Naive thymus-derived CD4-positive, alpha-beta T cell (primary cell): ENCODE results near the gene SYT9. TPM values are rescaled to one million over a fixed set of nuclear protein-coding genes. Genes with fewer than 3 reads are reported as not detected.

ENCODE experiments used
- ATAC-seq: fragments of 150-1000 bp; cut with Tn5 transposase; 2 replicates; pipeline ENCODE4 v1.10.0; 2021; ENCODE audit warnings: mild to moderate bottlenecking, moderate library complexity
- CTCF ChIA-PET: fragments of 350-600 bp; sonication (Branson Sonifier 250); formaldehyde crosslinking; loops from one replicate; lab custom pipeline; 2021; ENCODE audit warnings: antibody characterized with exemption; lab: Charles Lee
- POLR2A ChIA-PET: fragments of 350-600 bp; sonication (Branson Sonifier 250); formaldehyde crosslinking; loops from one replicate; lab custom pipeline; 2021; ENCODE audit warnings: antibody characterized with exemption, inconsistent platforms; lab: Charles Lee
- DNase-seq, 9 donors: peaks; one replicate each; pipeline versions ENCODE4 v3.0.0 to v3.0.0-alpha.2; 2020 to 2022; ENCODE audit warnings: mixed read lengths in 1 of 9
- H3K27ac ChIP-seq: one replicate; pipeline ENCODE4 v1.7.0; 2013; ENCODE audit warnings: mild to moderate bottlenecking, low read depth, low read length, moderate library complexity
- H3K27me3 ChIP-seq, 2 donors: one replicate each; pipeline ENCODE4 v1.7.0; 2013; ENCODE audit warnings: low read length in 2 of 2, mild to moderate bottlenecking in 2 of 2, moderate library complexity in 2 of 2; ENCODE audit not compliant: control insufficient read depth in 2 of 2, insufficient read depth in 2 of 2
- H3K36me3 ChIP-seq, 3 experiments: 1 replicate in 2 of 3; 2 replicates in 1 of 3; pipeline ENCODE4 v1.7.0; 2013; ENCODE audit warnings: low read length in 3 of 3, mild to moderate bottlenecking in 3 of 3, moderate library complexity in 1 of 3; ENCODE audit not compliant: insufficient read depth in 3 of 3, control insufficient read depth in 2 of 3
- H3K4me1 ChIP-seq, 2 donors: one replicate each; pipeline ENCODE4 v1.7.0; 2013; ENCODE audit warnings: low read length in 2 of 2, mild to moderate bottlenecking in 2 of 2, moderate library complexity in 1 of 2; ENCODE audit not compliant: control insufficient read depth in 2 of 2, insufficient read depth in 2 of 2
- H3K4me3 ChIP-seq: 2 replicates; pipeline ENCODE4 v1.7.0; 2013; ENCODE audit warnings: mild to moderate bottlenecking, low read length
- H3K9me3 ChIP-seq, 3 experiments: 1 replicate in 2 of 3; 2 replicates in 1 of 3; pipeline ENCODE4 v1.7.0; 2013; ENCODE audit warnings: low read length in 3 of 3; ENCODE audit not compliant: control insufficient read depth in 2 of 3
- H3K27ac Mint-ChIP-seq, 9 donors: one replicate each; pipeline ENCODE4 v1.8.0; 2020 to 2022; ENCODE audit warnings: mixed read lengths in 9 of 9, mild to moderate bottlenecking in 8 of 9, moderate library complexity in 5 of 9, inconsistent platforms in 2 of 9
- H3K27me3 Mint-ChIP-seq, 5 donors: one replicate each; pipeline ENCODE4 v1.8.0; 2021 to 2022; ENCODE audit warnings: mixed read lengths in 5 of 5, mild to moderate bottlenecking in 1 of 5
- H3K36me3 Mint-ChIP-seq, 5 donors: one replicate each; pipeline ENCODE4 v1.8.0; 2020 to 2022; ENCODE audit warnings: mixed read lengths in 5 of 5, mild to moderate bottlenecking in 3 of 5, inconsistent platforms in 1 of 5
- H3K4me1 Mint-ChIP-seq, 7 donors: one replicate each; pipeline ENCODE4 v1.8.0; 2020 to 2022; ENCODE audit warnings: mixed read lengths in 7 of 7, mild to moderate bottlenecking in 3 of 7, inconsistent platforms in 1 of 7
- H3K4me3 Mint-ChIP-seq, 10 donors: one replicate each; pipeline ENCODE4 v1.8.0; 2020 to 2022; ENCODE audit warnings: mild to moderate bottlenecking in 10 of 10, mixed read lengths in 10 of 10, moderate library complexity in 6 of 10, inconsistent platforms in 2 of 10
- H3K9me3 Mint-ChIP-seq, 11 donors: one replicate each; pipeline ENCODE4 v1.8.0; 2020 to 2022; ENCODE audit warnings: mixed read lengths in 11 of 11, mild to moderate bottlenecking in 4 of 11, inconsistent platforms in 1 of 11, moderate library complexity in 1 of 11
- intact Hi-C, 2 donors: fragments of 100-400 bp; cut with micrococcal nuclease; formaldehyde crosslinking; loops; one replicate each; pipeline ENCODE4 v1.15.1; 2023
- polyA plus RNA-seq, 2 donors: library from polyadenylated mRNA; unstranded; fragments of 300-500 nt; fragmentation: Illumina TruSeq; gene quantifications; one replicate each; pipeline ENCODE4 v1.2.3, GENCODE V29; 2021
- total RNA-seq, 6 experiments: library from RNA in 5 of 6; stranded (reverse) in 5 of 6; gene quantifications; 1 replicate in 5 of 6; 2 replicates in 1 of 6; pipeline ENCODE4 v1.2.3 and lab custom pipeline; 2021 to 2026

Gene SYT9
- total and polyA plus RNA-seq, 7 experiments from 2014 or later: 0.06 to 0.10 TPM; not detected in 5

- H3K27me3 Mint-ChIP-seq: no peaks in the 10 kb centered on the region
- H3K36me3 Mint-ChIP-seq: peaks cover 0 to 7% (median 0%) of the 10 kb centered on the region in 5 donors
- Histone ChIP-seq H3K4me1 (no peaks in the 10 kb centered on the region), H3K36me3 (no peaks in the 10 kb centered on the region), H3K9me3 (no peaks in the 10 kb centered on the region), H3K27me3 (peaks cover 0 to 3% of the 10 kb centered on the region in 2 donors), H3K4me3 (no peak overlapping the region), H3K27ac (no peak overlapping the region)
- H3K4me3 Mint-ChIP-seq: no peak overlapping the region
- ChIA-PET CTCF (interaction anchor here (0.6 kb wide), 1 partner anchor 15 kb away, joined by 4 read pairs; no protein-coding TSS in a partner anchor), POLR2A (interaction anchor here (0.6 kb wide), 1 partner anchor 10 kb away, joined by 4 read pairs; no protein-coding TSS in a partner anchor)
- H3K4me1 Mint-ChIP-seq: peaks cover 0 to 8% (median 0%) of the 10 kb centered on the region in 7 donors
- no peak for DNase-seq
- H3K27ac Mint-ChIP-seq: no peak overlapping the region
- no peaks in the 10 kb centered on the region for H3K9me3 Mint-ChIP-seq
- intact Hi-C loops: no loop called here
- peak; percentile 86 for ATAC-seq
Measured at GRCh38 chr11:7495882-7496551, 244.3 kb downstream of the SYT9 start.

DNA sequence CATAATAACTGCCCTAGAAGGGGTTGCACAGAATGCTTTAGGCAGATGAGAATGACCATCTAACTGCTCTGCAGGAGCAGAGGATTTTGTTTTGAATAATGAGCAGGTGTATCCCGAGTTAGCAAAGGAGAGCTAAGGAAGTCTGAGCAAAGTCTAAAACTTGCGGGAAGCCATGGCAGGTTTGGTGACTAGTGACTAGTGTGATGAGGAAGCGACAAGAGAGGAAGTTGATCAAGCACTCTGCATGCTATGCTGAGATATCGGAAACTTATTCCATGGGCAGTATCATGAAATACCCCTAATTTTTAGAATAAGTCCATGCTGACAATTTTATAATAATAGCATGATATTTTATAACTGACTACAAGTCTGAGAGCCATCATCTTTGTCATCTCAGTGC, 246.5 kb downstream of the SYT9 start:
- DNase-seq: no peak
- CTCF ChIA-PET: interaction anchor here (0.9 kb wide), 1 partner anchor 400 kb away, joined by 3 read pairs; no protein-coding TSS in a partner anchor
- H3K4me1 ChIP-seq: no peaks in the 10 kb centered on the region
- peak; percentile 37 for ATAC-seq
- H3K36me3 ChIP-seq: no peaks in the 10 kb centered on the region
- intact Hi-C loops: no loop called here
- peaks cover 0 to 7% (median 0%) of the 10 kb centered on the region in 5 donors for H3K36me3 Mint-ChIP-seq
- POLR2A ChIA-PET: no interaction called here
- H3K4me1 Mint-ChIP-seq: peaks cover 0 to 6% (median 0%) of the 10 kb centered on the region in 7 donors
- H3K9me3 ChIP-seq: no peaks in the 10 kb centered on the region
- no peak overlapping the region for H3K27ac ChIP-seq
- H3K4me3 ChIP-seq: no peak overlapping the region
- H3K27ac Mint-ChIP-seq: peak overlapping the region in 1 of 9 donors; percentile 49
- H3K9me3 Mint-ChIP-seq: no peaks in the 10 kb centered on the region
- no peak overlapping the region for H3K4me3 Mint-ChIP-seq
- no peaks in the 10 kb centered on the region for H3K27me3 Mint-ChIP-seq
- peaks cover 0 to 2% of the 10 kb centered on the region in 2 donors for H3K27me3 ChIP-seq

- Histone ChIP-seq H3K9me3 (no peaks in the 10 kb centered on the region), H3K27ac (no peak overlapping the region), H3K4me3 (no peak overlapping the region), H3K4me1 (no peaks in the 10 kb centered on the region), H3K27me3 (no peaks in the 10 kb centered on the region), H3K36me3 (no peaks in the 10 kb centered on the region)
- no peak overlapping the region for H3K4me3 Mint-ChIP-seq
- ATAC-seq: no peak
- H3K27me3 Mint-ChIP-seq: no peaks in the 10 kb centered on the region
- DNase-seq: no peak
- ChIA-PET CTCF (interaction anchor here (0.9 kb wide), 1 partner anchor 401 kb away, joined by 3 read pairs; no protein-coding TSS in a partner anchor), POLR2A (no interaction called here)
- H3K4me1 Mint-ChIP-seq: peaks cover 0 to 5% (median 0%) of the 10 kb centered on the region in 7 donors
- intact Hi-C loops: no loop called here
- H3K36me3 Mint-ChIP-seq: peaks cover 0 to 7% (median 0%) of the 10 kb centered on the region in 5 donors
- H3K9me3 Mint-ChIP-seq: no peaks in the 10 kb centered on the region
- no peak overlapping the region for H3K27ac Mint-ChIP-seq
Measured at GRCh38 chr11:7499081-7499480, 247.4 kb downstream of the SYT9 start.

- H3K4me3 Mint-ChIP-seq: no peak overlapping the region
- H3K27me3 Mint-ChIP-seq: no peaks in the 10 kb centered on the region
- Histone ChIP-seq H3K9me3 (no peaks in the 10 kb centered on the region), H3K27ac (no peak overlapping the region), H3K27me3 (no peaks in the 10 kb centered on the region), H3K36me3 (no peaks in the 10 kb centered on the region), H3K4me1 (no peaks in the 10 kb centered on the region), H3K4me3 (no peak overlapping the region)
- peaks cover 0 to 6% (median 0%) of the 10 kb centered on the region in 5 donors for H3K36me3 Mint-ChIP-seq
- H3K9me3 Mint-ChIP-seq: no peaks in the 10 kb centered on the region
- POLR2A ChIA-PET: no interaction called here
- ATAC-seq: no peak
- DNase-seq: no peak
- CTCF ChIA-PET: interaction anchor here (0.6 kb wide), 1 partner anchor 80 kb away, joined by 3 read pairs; no protein-coding TSS in a partner anchor
- H3K4me1 Mint-ChIP-seq: peaks cover 0 to 5% (median 0%) of the 10 kb centered on the region in 7 donors
- intact Hi-C loops: no loop called here
- no peak overlapping the region for H3K27ac Mint-ChIP-seq
Measured at GRCh38 chr11:7500251-7500650, 248.5 kb downstream of the SYT9 start.

GRCh38 chr11:7501251-7501650, 249.5 kb downstream of the SYT9 start:
- H3K27me3 Mint-ChIP-seq: no peaks in the 10 kb centered on the region
- intact Hi-C loops: no loop called here
- no peak overlapping the region for H3K4me3 Mint-ChIP-seq
- Histone ChIP-seq H3K36me3 (no peaks in the 10 kb centered on the region), H3K27me3 (no peaks in the 10 kb centered on the region), H3K4me3 (no peak overlapping the region), H3K4me1 (no peaks in the 10 kb centered on the region), H3K27ac (no peak overlapping the region), H3K9me3 (no peaks in the 10 kb centered on the region)
- ChIA-PET CTCF (interaction anchor here (1.0 kb wide), 1 partner anchor 16 kb away, joined by 3 read pairs; the partner anchor contains the start of gene OLFML1), POLR2A (no interaction called here)
- H3K27ac Mint-ChIP-seq: no peak overlapping the region
- ATAC-seq: no peak
- H3K4me1 Mint-ChIP-seq: peaks cover 0 to 3% (median 0%) of the 10 kb centered on the region in 7 donors
- no peak for DNase-seq
- H3K9me3 Mint-ChIP-seq: no peaks in the 10 kb centered on the region
- peaks cover 0 to 7% (median 0%) of the 10 kb centered on the region in 5 donors for H3K36me3 Mint-ChIP-seq

GRCh38 chr11:7501894-7502293, 250.2 kb downstream of the SYT9 start:
- H3K27me3 Mint-ChIP-seq: no peaks in the 10 kb centered on the region
- peaks cover 0 to 9% (median 0%) of the 10 kb centered on the region in 5 donors for H3K36me3 Mint-ChIP-seq
- intact Hi-C loops: no loop called here
- H3K4me1 Mint-ChIP-seq: no peaks in the 10 kb centered on the region
- CTCF ChIA-PET: interaction anchor here (1.0 kb wide), 1 partner anchor 17 kb away, joined by 3 read pairs; the partner anchor contains the start of gene OLFML1
- H3K9me3 Mint-ChIP-seq: no peaks in the 10 kb centered on the region
- Histone ChIP-seq H3K27me3 (no peaks in the 10 kb centered on the region), H3K27ac (no peak overlapping the region), H3K4me3 (no peak overlapping the region), H3K9me3 (no peaks in the 10 kb centered on the region), H3K36me3 (no peaks in the 10 kb centered on the region), H3K4me1 (no peaks in the 10 kb centered on the region)
- POLR2A ChIA-PET: no interaction called here
- ATAC-seq: no peak
- no peak for DNase-seq
- no peak overlapping the region for H3K27ac Mint-ChIP-seq
- no peak overlapping the region for H3K4me3 Mint-ChIP-seq
